ENCODE data around the gene SLC24A1. TPM values are rescaled to one million over a fixed set of nuclear protein-coding genes. Genes with fewer than 3 reads are reported as not detected.
A peak's percentile ranks its signal among the peaks of the same experiment; 100 is the strongest.

The SLC24A1 gene
- total and polyA plus RNA-seq, 2 of the 4 experiments (the other 2 are of a cell fraction) = 3.6 to 4.9 TPM

DNA sequence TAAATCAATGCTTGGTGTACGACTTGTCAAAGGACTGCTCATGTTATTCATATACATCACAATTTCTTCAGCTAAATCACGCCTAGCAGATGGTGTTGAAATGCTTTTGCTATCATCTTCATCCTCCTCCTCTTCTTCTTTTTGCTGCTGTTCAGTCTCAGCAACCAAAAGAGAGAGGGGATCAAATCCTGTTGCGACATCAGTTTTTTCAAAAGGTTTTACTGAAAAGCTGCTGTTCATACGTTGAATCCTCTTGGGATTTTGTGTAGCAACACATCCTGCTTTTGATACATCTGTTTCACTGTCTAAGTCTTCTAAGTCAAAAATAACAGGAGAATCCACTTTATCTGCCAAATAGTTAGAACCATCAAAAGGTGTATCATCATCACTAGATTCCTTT is 69.0 kb downstream of the SLC24A1 start:
- Histone ChIP-seq H2BK5ac (ENCODE audit: low read depth, low read length, poor library complexity, severe bottlenecking) (no peak overlapping the region), H3K4ac (ENCODE audit: low read depth, low read length) (no peak overlapping the region), H3K27me3 (ENCODE audit: control insufficient read depth, insufficient read depth, low read length) (no peaks in the 10 kb centered on the region), H2AK9ac (replicated peaks; ENCODE audit: low read depth, low read length, poor library complexity) (no peak overlapping the region), H2BK15ac (ENCODE audit: low read depth, low read length) (no peak overlapping the region), H3K79me1 (ENCODE audit: low read depth in 1 of 2, low read length in 2 of 2) (no peaks in the 10 kb centered on the region), H2AK5ac (ENCODE audit: low read depth, low read length) (no peak overlapping the region), H2BK20ac (ENCODE audit: low read depth, low read length) (no peak overlapping the region), H4K20me1 (ENCODE audit: insufficient read depth, low read length) (no peaks in the 10 kb centered on the region), H4K8ac (ENCODE audit: low read depth in 2 of 2, low read length in 2 of 2) (no peak overlapping the region), H3K4me2 (ENCODE audit: low read depth, low read length) (no peak overlapping the region), H4K5ac (ENCODE audit: low read depth, low read length) (no peak overlapping the region), H3K9me3 (ENCODE audit: control insufficient read depth, insufficient read depth, low read length) (no peaks in the 10 kb centered on the region), H3K9ac (ENCODE audit: low read depth, low read length) (no peak overlapping the region), H2AFZ (replicated peaks; ENCODE audit: low read length, poor library complexity) (no peak overlapping the region), H3K27ac (ENCODE audit: insufficient read depth, low read length) (no peak overlapping the region), H3K18ac (ENCODE audit: low read depth, low read length) (no peak overlapping the region), H4K91ac (ENCODE audit: insufficient read depth, low read depth, low read length) (no peak overlapping the region), H3K23ac (ENCODE audit: low read depth, low read length) (no peak overlapping the region), H3K56ac (ENCODE audit: extremely low read depth, insufficient read depth, low read length) (no peak overlapping the region), H3K4me1 (ENCODE audit: control insufficient read depth, insufficient read depth, low read length) (no peaks in the 10 kb centered on the region), H2BK120ac (ENCODE audit: low read depth, low read length) (no peak overlapping the region), H3K9me1 (ENCODE audit: insufficient read depth, low read length) (no peaks in the 10 kb centered on the region), H3K4me3 (ENCODE audit: insufficient read depth, low read depth, low read length) (no peak overlapping the region), H3K36me3 (ENCODE audit: control insufficient read depth, insufficient read depth, low read length) (peaks cover 10% of the 10 kb centered on the region), H3K14ac (replicated peaks; ENCODE audit: low read depth, low read length) (no peak overlapping the region)
- ATAC-seq (ENCODE audit: low read depth) (no peak), DNase-seq (no peak)
- 80% methylated on average over 1 of the region's 4 CpGs; no CpG with 5 or more reads in 1 of the 2 experiments for WGBS, 2 experiments (ENCODE audit: extremely low coverage in 2 of 2, insufficient read length in 1 of 2)
- TF ChIP-seq RFX5 (IDR thresholded peaks at IDR 0.05; ENCODE audit: low read depth, low read length) = no peak
- TF ChIP-seq FOS (IDR thresholded peaks at IDR 0.05; ENCODE audit: low read depth, low read length) = no peak
- TF ChIP-seq RAD21 (IDR thresholded peaks at IDR 0.05; ENCODE audit: low read length) = no peak
- no peak for TF ChIP-seq MAZ (IDR thresholded peaks at IDR 0.05; ENCODE audit: borderline replicate concordance, low read depth, low read length)
- TF ChIP-seq POLR2A (IDR thresholded peaks at IDR 0.05; ENCODE audit: low read depth, low read length) = no peak
- TF ChIP-seq CHD1 (IDR thresholded peaks at IDR 0.05; ENCODE audit: low read depth, low read length) = no peak
- peak; percentile 65 for TF ChIP-seq CEBPB (IDR thresholded peaks at IDR 0.05; ENCODE audit: low read depth, low read length)
- TF ChIP-seq USF2 (IDR thresholded peaks at IDR 0.05; ENCODE audit: low read depth, low read length) = no peak
- POLR2A ChIA-PET (ENCODE audit: unreplicated experiment) = no interaction called here
- CTCF ChIA-PET = no interaction called here
- in situ Hi-C loops (cut with MboI; ENCODE audit: low sequenced_read_pairs) (no loop called here), dilution Hi-C loops (cut with HindIII; ENCODE audit: low sequenced_read_pairs, unreplicated experiment) (no loop called here), intact Hi-C loops (cut with micrococcal nuclease) (no loop called here)
- TSS peak; percentile 70 for BruUV-seq (replicated peaks)
